ENCODE data around the gene KRTAP10-5.

DNA sequence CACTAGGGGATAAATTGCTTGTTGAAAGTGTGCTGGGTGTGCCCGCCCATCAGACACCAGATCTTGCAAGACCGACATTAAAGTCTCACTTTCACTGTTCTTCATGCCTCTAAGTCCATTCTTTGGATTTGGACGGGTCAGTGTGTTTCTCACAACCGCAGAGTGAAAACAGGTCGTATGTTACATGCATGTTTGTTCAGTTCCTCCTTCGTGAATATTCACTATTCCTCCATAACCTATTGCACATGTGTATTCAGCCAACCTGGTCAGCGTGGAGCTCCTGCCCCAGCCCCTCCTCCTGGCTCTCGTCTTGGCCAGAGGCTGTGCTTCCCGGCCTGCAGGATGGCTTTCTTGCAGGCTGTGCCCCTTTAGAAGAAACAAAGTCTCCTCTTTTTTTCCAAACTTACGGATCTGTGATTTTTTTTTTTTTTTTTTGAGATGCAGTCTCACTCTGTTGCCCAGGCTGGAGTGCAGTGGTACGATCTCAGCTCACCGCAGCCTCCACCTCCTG lies 14.1 kb upstream of the KRTAP10-5 start:
- TF ChIP-seq TAF1 (IDR thresholded peaks at IDR 0.05; ENCODE audit: low read depth, low read length) = no peak
- no peak for TF ChIP-seq POLR2AphosphoS5 (IDR thresholded peaks at IDR 0.05; ENCODE audit: low read depth, low read length)
- TF ChIP-seq POLR2A (IDR thresholded peaks at IDR 0.05; ENCODE audit: low read depth, low read length) = no peak
- TF ChIP-seq SPI1 (IDR thresholded peaks at IDR 0.05; ENCODE audit: low read depth, low read length) = no peak
- TF ChIP-seq POU2F2 (IDR thresholded peaks at IDR 0.05; ENCODE audit: low read depth, low read length) = no peak

All from GM12891 (cell line).